ENCODE results near the gene KCNJ5.

Gene KCNJ5

DNA sequence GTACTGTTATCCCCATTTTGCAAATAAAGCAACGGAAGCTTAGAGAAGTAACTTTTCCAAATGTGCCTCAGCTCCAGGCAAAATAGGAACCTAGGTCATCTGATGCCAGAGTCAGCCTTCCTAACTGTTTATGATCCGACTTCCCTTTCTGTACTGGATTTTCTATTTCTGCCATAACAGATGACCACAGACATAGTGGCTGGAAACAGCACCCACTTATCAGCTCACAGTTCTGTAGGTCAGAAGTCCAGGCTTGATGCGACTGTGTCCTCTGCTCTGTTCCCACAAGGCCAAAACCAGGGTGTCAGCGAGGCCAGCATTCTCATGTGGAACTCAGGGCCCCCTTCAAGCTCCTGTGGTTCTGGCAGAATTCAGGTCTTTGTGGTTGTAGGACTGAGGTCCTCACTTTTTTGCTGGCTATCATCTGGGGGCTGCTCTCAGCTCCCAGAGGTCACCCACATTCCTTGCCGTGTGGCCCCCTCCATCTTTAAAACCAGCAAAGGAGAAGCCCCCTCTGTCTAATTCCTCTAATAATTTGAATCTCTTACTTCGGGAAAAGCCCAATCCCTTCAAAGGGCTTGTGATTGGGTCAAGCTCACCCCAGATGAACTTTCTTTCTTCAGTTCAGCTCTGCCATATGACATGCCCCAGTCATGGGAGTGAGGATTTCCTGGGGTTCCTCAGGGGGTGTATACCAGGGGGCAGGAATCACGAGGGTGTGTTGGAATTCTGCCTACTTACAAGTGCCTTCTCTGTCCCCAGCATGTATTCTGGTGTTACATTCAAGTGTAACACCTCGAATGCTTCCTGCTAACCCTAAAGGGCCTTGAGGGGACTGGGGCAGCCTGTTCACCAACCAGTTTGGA lies 15.3 kb downstream of the KCNJ5 start:
- H3K4me1 ChIP-seq (ENCODE audit: control insufficient read depth, insufficient read depth, low read length, poor library complexity, severe bottlenecking), result peaks cover 43% of the 10 kb centered on the region
- peaks cover 9% of the 10 kb centered on the region for H3K9me3 ChIP-seq (ENCODE audit: control insufficient read depth, low read length)
- 82 to 89% methylated on average over 7 of the region's 8 CpGs for WGBS, 2 experiments (ENCODE audit: insufficient coverage in 2 of 2)
- no peaks in the 10 kb centered on the region for H3K36me3 ChIP-seq (ENCODE audit: control insufficient read depth, insufficient read depth, low read length)
- peak overlapping the region; percentile 44 for H3K4me3 ChIP-seq (ENCODE audit: extremely low read depth, insufficient read depth, low read length, poor library complexity, severe bottlenecking)
- H3K27ac ChIP-seq (ENCODE audit: low read depth, low read length, severe bottlenecking), result no peak overlapping the region

DNA sequence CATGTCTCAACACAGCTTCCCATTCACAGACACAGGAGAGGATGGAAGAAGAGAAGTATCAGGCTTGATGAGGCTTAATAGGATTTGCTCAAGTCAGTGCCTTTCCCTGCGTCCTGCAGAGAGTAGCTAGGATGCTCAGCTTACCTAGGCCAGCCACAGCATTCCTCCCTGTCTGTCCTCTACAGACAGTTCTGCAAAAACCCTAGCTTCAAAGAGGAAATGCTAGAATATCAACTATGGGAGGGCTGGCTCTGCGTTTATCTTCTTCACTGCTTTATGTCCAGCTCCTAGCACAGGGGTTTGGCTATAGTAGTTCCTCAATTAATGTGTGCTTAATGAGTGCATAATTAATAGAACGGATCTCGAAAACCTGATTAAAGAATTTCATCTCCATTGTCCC lies 16.4 kb downstream of the KCNJ5 start:
- peaks cover 31% of the 10 kb centered on the region for H3K4me1 ChIP-seq (ENCODE audit: control insufficient read depth, insufficient read depth, low read length, poor library complexity, severe bottlenecking)
- no CpG with 5 or more reads among the region's 4 CpGs for WGBS, 2 experiments (ENCODE audit: insufficient coverage in 2 of 2)
- H3K36me3 ChIP-seq (ENCODE audit: control insufficient read depth, insufficient read depth, low read length), result no peaks in the 10 kb centered on the region
- H3K27ac ChIP-seq (ENCODE audit: low read depth, low read length, severe bottlenecking), result no peak overlapping the region
- peaks cover 9% of the 10 kb centered on the region for H3K9me3 ChIP-seq (ENCODE audit: control insufficient read depth, low read length)
- no peak overlapping the region for H3K4me3 ChIP-seq (ENCODE audit: extremely low read depth, insufficient read depth, low read length, poor library complexity, severe bottlenecking)

DNA sequence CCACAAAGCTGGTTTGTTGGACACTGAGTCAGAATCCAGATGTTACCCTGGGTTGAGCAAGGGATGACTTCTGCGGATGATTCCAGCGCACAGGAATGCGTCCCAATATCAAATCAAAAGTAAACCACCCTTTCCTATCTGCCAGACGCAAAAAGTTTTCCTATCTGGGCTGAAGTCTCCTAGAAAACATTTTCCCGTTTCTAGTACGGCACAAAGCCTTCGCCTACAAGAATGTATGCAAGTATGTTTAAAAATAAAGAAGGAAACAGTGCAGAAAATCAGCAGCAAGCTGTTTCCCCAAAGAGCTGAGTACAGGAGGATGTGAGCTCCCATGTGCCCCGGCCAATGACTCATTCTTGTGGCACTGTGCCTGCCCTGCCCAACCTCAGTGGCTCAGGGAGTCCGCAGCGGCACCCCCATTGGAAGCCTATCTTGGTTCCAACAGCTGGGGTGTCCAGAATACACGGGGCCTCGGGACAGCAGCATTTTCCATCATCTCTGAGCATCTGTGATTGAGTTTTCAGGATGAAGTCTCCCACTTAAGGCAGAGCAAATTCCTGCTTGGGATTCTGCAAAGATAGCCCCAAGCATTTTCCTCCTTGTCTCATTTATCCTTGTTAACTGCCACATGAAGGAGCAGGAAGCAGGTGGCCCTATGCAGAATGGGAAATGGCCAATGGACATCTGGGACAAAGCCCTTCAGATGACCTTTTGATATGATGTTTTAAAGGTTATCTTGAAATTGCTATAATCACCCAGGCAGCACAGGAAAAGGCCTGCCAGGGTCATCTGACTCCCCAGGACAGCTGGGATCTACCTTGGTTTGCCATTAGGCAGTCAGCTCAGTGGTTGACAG lies 17.5 kb downstream of the KCNJ5 start:
- H3K4me1 ChIP-seq (ENCODE audit: control insufficient read depth, insufficient read depth, low read length, poor library complexity, severe bottlenecking), result peaks cover 23% of the 10 kb centered on the region
- WGBS, 2 experiments (ENCODE audit: insufficient coverage in 2 of 2), result 88 to 92% methylated on average over 8 to 10 of the region's 12 CpGs
- no peak overlapping the region for H3K4me3 ChIP-seq (ENCODE audit: extremely low read depth, insufficient read depth, low read length, poor library complexity, severe bottlenecking)
- no peak overlapping the region for H3K27ac ChIP-seq (ENCODE audit: low read depth, low read length, severe bottlenecking)
- H3K9me3 ChIP-seq (ENCODE audit: control insufficient read depth, low read length), result peaks cover 9% of the 10 kb centered on the region
- no peaks in the 10 kb centered on the region for H3K36me3 ChIP-seq (ENCODE audit: control insufficient read depth, insufficient read depth, low read length)

DNA sequence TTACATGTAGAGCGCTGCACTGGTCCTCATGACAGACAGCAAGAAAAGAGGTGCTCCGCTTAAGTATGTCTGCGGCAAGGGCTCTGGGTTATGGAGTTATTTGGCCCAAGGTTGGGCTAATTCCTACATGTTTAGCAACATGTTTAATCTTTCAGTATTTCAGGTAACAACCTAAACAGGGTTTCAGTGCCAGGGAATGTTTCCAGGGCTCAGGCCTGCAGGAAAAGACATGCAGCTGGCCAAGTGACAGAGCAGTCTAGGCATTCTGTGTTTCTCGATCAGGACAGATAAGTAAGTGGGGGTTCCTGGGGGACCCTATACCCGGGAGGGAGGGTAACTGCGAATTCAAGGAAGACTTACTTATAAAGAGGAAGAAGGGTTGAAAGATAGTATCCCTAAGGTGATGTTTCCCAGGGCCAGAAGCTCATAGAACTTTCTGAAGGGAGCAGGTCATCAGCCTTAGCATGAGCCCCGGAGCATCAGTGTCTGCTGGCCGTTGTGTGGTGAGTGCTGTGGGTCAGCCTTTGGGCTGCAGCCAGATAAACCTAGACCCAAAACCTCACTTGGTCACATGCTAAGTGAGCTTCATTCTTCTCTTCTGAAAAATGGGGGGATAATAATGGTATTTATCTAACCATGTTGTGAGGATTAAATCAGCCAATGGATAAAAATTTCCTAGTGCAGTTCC lies 18.4 kb downstream of the KCNJ5 start:
- H3K36me3 ChIP-seq (ENCODE audit: control insufficient read depth, insufficient read depth, low read length), result no peaks in the 10 kb centered on the region
- peaks cover 19% of the 10 kb centered on the region for H3K4me1 ChIP-seq (ENCODE audit: control insufficient read depth, insufficient read depth, low read length, poor library complexity, severe bottlenecking)
- no peak overlapping the region for H3K4me3 ChIP-seq (ENCODE audit: extremely low read depth, insufficient read depth, low read length, poor library complexity, severe bottlenecking)
- peaks cover 9% of the 10 kb centered on the region for H3K9me3 ChIP-seq (ENCODE audit: control insufficient read depth, low read length)
- H3K27ac ChIP-seq (ENCODE audit: low read depth, low read length, severe bottlenecking), result no peak overlapping the region
- WGBS, 2 experiments (ENCODE audit: insufficient coverage in 2 of 2), result 88 to 96% methylated on average over 6 to 7 of the region's 8 CpGs

DNA sequence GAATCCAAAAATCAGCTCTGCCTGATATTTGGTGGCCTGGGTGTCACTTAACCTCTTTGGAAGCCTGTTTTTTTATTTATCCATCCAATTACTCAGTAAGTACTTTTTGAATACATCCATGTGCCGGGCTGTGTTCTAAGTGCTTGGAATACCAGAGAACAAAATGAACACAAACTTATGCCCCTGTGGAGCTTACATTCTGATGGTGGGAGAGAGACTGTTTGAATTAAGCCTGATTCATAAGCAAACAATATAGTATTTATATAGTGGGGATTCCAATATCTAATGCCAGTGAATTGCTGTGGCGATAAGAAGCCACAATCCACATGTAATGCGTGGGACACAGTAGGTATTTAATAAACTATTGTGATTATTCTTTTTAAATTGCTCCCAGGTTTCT lies 19.4 kb downstream of the KCNJ5 start:
- Histone ChIP-seq H3K27ac (ENCODE audit: low read depth, low read length, severe bottlenecking) (no peak overlapping the region), H3K4me1 (ENCODE audit: control insufficient read depth, insufficient read depth, low read length, poor library complexity, severe bottlenecking) (peaks cover 15% of the 10 kb centered on the region), H3K36me3 (ENCODE audit: control insufficient read depth, insufficient read depth, low read length) (no peaks in the 10 kb centered on the region), H3K4me3 (ENCODE audit: extremely low read depth, insufficient read depth, low read length, poor library complexity, severe bottlenecking) (no peak overlapping the region), H3K9me3 (ENCODE audit: control insufficient read depth, low read length) (peaks cover 9% of the 10 kb centered on the region)
- WGBS, 2 experiments (ENCODE audit: insufficient coverage in 2 of 2), result 100% methylated on average over 1 of the region's 3 CpGs; no CpG with 5 or more reads in 1 of the 2 experiments

DNA sequence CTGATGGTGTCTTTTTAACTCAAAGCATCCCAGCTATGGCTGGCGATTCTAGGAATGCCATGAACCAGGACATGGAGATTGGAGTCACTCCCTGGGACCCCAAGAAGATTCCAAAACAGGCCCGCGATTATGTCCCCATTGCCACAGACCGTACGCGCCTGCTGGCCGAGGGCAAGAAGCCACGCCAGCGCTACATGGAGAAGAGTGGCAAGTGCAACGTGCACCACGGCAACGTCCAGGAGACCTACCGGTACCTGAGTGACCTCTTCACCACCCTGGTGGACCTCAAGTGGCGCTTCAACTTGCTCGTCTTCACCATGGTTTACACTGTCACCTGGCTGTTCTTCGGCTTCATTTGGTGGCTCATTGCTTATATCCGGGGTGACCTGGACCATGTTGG lies 20.1 kb downstream of the KCNJ5 start:
- Histone ChIP-seq H3K36me3 (ENCODE audit: control insufficient read depth, insufficient read depth, low read length) (no peaks in the 10 kb centered on the region), H3K4me1 (ENCODE audit: control insufficient read depth, insufficient read depth, low read length, poor library complexity, severe bottlenecking) (peaks cover 15% of the 10 kb centered on the region), H3K27ac (ENCODE audit: low read depth, low read length, severe bottlenecking) (no peak overlapping the region), H3K4me3 (ENCODE audit: extremely low read depth, insufficient read depth, low read length, poor library complexity, severe bottlenecking) (no peak overlapping the region), H3K9me3 (ENCODE audit: control insufficient read depth, low read length) (peaks cover 8% of the 10 kb centered on the region)
- 95 to 97% methylated on average over 17 of the region's 17 CpGs for WGBS, 2 experiments (ENCODE audit: insufficient coverage in 2 of 2)

DNA sequence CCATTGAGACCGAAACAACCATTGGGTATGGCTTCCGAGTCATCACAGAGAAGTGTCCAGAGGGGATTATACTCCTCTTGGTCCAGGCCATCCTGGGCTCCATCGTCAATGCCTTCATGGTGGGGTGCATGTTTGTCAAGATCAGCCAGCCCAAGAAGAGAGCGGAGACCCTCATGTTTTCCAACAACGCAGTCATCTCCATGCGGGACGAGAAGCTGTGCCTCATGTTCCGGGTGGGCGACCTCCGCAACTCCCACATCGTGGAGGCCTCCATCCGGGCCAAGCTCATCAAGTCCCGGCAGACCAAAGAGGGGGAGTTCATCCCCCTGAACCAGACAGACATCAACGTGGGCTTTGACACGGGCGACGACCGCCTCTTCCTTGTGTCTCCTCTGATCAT lies 20.5 kb downstream of the KCNJ5 start:
- 92 to 93% methylated on average over 11 to 18 of the region's 18 CpGs for WGBS, 2 experiments (ENCODE audit: insufficient coverage in 2 of 2)
- peaks cover 15% of the 10 kb centered on the region for H3K4me1 ChIP-seq (ENCODE audit: control insufficient read depth, insufficient read depth, low read length, poor library complexity, severe bottlenecking)
- no peak overlapping the region for H3K27ac ChIP-seq (ENCODE audit: low read depth, low read length, severe bottlenecking)
- no peak overlapping the region for H3K4me3 ChIP-seq (ENCODE audit: extremely low read depth, insufficient read depth, low read length, poor library complexity, severe bottlenecking)
- H3K36me3 ChIP-seq (ENCODE audit: control insufficient read depth, insufficient read depth, low read length), result no peaks in the 10 kb centered on the region
- peaks cover 4% of the 10 kb centered on the region for H3K9me3 ChIP-seq (ENCODE audit: control insufficient read depth, low read length)

DNA sequence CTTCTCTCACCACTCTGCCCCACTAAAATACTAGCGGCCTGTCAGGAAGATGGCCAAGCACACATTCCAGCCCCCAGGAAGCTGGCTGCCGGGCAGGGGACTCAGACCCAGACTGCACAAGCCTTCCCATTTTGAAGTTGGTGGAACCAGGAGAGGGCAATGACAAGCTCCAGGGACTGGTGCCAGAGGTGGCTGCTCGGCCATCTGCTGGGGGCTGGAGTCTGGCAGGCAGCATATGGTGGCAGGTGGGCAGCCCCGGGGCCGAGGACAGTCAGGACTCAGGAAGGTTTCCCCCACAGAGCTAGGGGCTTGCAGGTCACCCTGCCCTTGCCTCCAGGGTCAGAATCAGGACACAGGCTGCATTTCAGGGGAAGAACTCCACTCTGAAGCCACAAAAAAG lies 22.6 kb downstream of the KCNJ5 start:
- H3K27ac ChIP-seq (ENCODE audit: low read depth, low read length, severe bottlenecking), result no peak overlapping the region
- no peak overlapping the region for H3K4me3 ChIP-seq (ENCODE audit: extremely low read depth, insufficient read depth, low read length, poor library complexity, severe bottlenecking)
- peaks cover 6% of the 10 kb centered on the region for H3K4me1 ChIP-seq (ENCODE audit: control insufficient read depth, insufficient read depth, low read length, poor library complexity, severe bottlenecking)
- no peaks in the 10 kb centered on the region for H3K36me3 ChIP-seq (ENCODE audit: control insufficient read depth, insufficient read depth, low read length)
- WGBS, 2 experiments (ENCODE audit: insufficient coverage in 2 of 2), result 70 to 100% methylated on average over 1 to 3 of the region's 5 CpGs
- H3K9me3 ChIP-seq (ENCODE audit: control insufficient read depth, low read length), result no peaks in the 10 kb centered on the region

DNA sequence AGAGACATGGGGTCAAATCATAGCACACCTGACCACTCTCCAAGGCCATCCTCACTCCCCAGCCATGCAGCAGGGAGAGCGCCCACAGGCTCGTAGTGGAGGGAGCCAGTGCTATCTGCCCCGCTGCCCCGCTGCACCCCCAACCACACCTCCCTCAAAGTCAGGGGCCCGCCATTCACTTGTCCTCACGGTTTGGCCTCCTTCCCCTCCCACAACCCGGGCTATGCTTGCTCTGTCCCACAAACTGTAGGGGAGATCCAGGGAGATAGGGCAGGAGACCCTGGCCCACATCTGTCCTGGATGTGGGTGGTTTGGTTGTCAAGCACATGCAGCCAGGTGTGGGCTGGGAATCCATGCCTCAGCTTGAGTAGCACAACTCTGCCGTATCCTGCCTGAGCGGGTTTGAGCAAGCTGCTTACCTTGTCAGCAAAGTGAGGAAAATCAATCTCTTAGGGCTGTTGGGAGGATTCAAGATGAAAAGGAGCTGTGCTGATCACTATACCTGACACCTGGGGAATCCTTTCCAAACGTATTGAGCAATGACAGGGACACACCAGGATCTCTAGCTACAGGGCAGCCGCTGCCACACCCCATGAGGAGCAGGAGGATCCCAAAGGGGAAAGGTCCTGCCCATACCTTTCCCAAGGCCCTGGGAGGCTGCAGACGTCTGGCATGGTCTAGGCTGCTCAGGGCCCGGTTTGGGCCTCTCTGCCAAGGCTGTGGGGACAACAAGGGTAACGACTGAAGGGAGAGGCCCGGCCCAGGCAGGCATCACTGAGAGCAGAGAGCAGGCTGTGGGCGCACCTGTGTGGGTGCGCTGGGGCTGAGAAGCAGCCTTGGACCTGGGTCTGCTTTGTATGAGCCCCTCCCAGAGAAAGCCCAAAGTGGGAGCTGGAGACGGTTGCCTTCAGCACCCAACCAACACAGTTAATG lies 23.3 kb downstream of the KCNJ5 start:
- H3K4me1 ChIP-seq (ENCODE audit: control insufficient read depth, insufficient read depth, low read length, poor library complexity, severe bottlenecking), result no peaks in the 10 kb centered on the region
- H3K36me3 ChIP-seq (ENCODE audit: control insufficient read depth, insufficient read depth, low read length), result no peaks in the 10 kb centered on the region
- no peaks in the 10 kb centered on the region for H3K9me3 ChIP-seq (ENCODE audit: control insufficient read depth, low read length)
- 83 to 90% methylated on average over 12 to 16 of the region's 18 CpGs for WGBS, 2 experiments (ENCODE audit: insufficient coverage in 2 of 2)
- no peak overlapping the region for H3K27ac ChIP-seq (ENCODE audit: low read depth, low read length, severe bottlenecking)
- H3K4me3 ChIP-seq (ENCODE audit: extremely low read depth, insufficient read depth, low read length, poor library complexity, severe bottlenecking), result no peak overlapping the region

DNA sequence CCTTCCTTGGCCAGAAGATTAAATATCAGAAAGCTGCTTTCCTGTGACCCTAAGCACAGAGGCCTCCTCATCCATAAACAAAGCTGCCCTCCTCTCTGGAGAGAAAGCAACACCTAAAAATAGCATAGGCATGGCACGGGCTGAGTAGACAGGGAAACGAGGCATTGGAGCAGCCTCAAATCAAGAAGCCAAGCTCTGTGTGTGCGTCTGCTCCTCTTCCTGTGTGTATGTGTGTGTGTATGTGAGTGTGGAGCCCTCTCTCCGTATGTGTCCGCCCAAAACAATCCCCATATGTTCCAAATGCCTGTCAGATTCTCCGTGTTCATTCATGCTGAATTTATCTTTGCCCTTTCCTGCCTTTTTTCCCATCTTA lies 24.0 kb downstream of the KCNJ5 start:
- WGBS, 2 experiments (ENCODE audit: insufficient coverage in 2 of 2), result 88 to 100% methylated on average over 1 to 5 of the region's 6 CpGs

More for the DNA sequence above, 24.0 kb downstream of the KCNJ5 start:
- H3K4me3 ChIP-seq (ENCODE audit: extremely low read depth, insufficient read depth, low read length, poor library complexity, severe bottlenecking), result no peak overlapping the region
- H3K9me3 ChIP-seq (ENCODE audit: control insufficient read depth, low read length), result no peaks in the 10 kb centered on the region
- H3K27ac ChIP-seq (ENCODE audit: low read depth, low read length, severe bottlenecking), result no peak overlapping the region
- no peaks in the 10 kb centered on the region for H3K4me1 ChIP-seq (ENCODE audit: control insufficient read depth, insufficient read depth, low read length, poor library complexity, severe bottlenecking)
- H3K36me3 ChIP-seq (ENCODE audit: control insufficient read depth, insufficient read depth, low read length), result no peaks in the 10 kb centered on the region
